Renal cortex interstitium (tissue), 11 donors: ENCODE results near the gene MTA1. TPM values are rescaled to one million over a fixed set of nuclear protein-coding genes. Genes with fewer than 3 reads are reported as not detected.

Experiments used
- DNase-seq, 11 donors: peaks; one replicate each; pipeline ENCODE4 v3.0.0-alpha.2; 2013; ENCODE audit warnings: low read depth in 9 of 11, low spot score in 4 of 11; ENCODE audit errors: extremely low read depth in 1 of 11
- polyA plus RNA-seq, 3 donors: library from polyadenylated mRNA; unstranded; fragments of 120-200 nt; gene quantifications; one replicate each; pipeline ENCODE4 v1.2.1, GENCODE V29; 2013; ENCODE audit not compliant: insufficient read length in 3 of 3

The MTA1 gene
- polyA plus RNA-seq, 3 donors: 106 to 169 (median 134) TPM

DNA sequence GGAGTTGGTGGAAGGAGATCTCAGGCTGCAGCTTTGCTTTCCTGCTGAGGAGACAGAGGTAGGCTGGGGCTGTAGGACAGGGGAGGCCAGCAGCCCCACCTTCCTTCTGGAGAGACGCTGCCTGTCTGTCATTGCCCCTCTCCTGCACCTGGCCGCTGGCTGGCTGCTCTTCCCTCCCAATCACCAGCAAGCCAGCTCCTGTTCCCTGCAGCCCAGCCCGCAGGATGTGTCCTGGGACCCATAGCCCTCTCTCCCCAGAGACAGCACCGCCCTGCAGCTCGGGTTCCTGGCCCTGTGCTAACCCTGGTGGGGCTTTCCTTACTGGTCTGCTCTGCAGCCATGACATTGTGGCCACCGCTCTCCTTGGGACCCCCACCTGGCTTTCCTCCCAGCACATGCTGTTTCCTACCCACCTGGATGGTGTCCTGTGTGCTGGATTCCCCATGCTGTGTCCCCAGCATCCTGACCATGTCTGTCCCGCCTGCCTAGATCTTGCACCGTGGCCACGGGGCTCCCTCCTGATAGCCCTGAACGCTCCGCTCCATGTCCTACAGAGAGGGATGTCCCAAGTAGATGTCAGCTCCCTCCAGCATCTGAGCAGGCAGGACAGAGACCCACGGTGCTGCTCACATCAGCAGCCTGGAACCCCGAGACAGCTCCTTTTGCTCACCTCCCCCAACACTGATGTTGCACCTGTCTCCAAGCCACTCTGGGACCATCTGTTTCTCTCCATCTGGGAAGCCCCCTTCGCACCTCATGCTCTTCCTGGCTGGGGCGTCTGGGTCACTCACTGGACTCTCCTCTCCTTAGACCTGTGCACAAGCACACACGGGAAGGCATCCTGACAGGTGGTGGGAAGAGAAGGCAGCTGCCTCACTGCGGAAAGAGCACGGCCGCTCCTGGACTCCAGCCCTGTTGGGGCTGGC, 1.1 kb upstream of the MTA1 start:
- no peak for DNase-seq

GRCh38 chr14:105420101-105420973, 710 bp downstream of the MTA1 start:
- no peak for DNase-seq

DNA sequence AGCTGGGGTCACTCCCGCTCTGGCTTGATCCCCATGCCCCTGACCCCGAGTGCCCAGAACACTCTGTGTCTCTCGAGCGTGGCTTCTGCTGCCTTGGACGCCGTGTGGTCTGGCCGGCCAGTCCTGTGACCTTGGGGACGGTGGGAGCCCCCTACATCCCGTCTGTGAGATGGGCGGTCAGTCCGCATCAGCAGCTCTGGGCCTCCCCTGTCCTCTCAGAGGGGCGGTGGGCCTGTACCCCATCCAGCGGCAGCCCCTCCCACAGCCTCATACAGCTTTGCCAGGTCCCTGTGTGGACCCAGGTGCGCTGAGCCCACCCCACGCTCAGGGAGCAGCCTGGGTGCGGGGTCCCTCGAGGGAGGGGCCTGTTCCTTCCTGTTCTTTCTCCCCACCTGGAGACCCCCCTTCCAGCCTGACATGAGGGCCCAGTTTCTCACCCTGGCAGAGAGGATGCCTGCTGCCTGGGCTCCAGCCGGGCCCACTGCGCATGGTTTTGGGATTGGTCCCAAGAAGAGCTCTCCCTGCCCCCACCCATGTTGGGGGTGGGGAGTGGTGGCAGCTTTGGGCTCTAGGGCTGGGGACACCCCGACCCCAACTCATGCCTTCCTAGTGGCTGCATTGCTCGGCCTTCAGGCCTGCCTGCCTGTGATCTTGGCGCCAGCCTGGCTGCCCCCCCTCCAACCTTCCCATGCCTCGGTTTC, 1.5 kb downstream of the MTA1 start:
- no peak for DNase-seq

DNA sequence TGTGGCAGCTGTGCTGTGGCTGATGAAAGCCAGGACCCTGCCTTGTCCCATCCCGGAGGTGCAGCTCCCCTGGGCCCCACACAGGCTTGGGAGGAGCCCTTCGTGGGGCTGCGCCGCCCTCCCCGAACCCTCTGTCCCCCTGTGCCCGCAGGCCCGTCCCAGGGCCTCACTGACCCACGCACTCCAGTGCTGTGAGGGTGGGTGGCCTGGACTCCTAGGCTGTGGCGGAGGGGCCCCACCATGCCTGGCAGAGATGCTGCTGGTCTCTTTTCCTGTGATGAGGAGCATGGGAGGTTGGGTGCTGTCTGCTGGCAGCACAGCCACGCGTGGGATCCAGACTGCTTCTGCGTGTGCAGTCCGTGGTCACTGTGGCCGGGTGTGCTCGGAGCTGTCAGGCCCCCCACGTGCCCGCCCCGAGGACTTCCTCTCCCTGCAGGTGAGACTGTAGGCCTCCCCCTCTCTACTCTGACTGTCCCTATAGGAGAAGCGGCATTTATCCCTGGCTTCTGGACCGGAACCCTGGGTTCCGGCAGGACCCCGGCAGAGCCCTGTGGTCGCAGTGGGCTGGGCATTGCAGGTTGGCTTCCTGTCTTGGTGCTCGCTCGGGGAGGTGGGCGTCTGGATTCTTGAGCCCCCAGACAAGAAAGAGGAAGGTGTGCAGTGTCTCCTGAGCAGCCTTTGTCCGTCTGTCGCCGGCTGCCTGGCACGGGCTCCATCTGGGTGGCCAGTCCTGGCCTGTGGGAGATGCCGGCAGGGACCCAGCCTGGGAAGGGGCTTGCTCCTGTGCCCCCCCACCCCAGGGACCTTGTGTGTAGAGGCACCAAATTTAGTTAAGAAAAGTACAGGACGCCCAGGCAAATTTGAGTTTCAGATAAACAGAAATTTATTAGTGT, 2.3 kb downstream of the MTA1 start:
- DNase-seq: no peak

DNA sequence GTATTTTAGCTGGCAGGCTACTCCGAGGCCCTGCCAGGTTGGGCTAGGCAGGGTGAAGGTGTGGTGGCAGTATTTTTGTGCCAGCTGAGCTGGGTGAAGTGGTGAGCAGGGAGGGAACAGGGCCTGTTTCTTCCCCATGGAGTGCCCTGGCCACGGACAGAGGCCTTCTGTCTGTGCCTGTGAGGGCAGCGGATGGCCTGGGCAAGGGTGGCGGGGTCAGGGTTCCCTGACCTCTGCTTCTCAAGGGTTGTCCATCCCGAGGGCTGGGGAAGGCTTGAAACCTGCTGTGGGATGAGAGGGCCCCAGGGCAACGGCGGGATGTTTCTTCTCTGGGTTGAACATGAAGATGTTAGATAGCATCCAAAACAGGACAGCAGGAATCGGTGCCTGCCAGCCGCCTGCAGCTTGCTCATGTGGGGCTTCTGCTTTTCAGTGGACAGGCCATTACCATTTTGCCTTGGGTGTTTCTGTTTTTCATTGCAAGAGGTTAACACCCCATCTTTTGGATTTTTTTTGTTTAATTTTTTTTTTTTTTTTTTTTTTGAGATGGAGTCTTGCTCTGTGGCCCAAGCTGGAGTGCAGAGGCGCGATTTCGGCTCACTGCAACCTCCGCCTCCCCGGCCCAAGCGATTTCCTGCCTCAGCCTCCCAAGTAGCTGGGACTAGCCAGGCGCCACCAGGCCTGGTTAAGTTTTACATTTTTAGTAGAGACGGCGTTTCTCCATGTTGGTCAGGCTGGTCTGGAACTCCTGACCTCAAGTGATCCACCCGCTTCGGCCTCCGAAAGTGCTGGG, 3.3 kb downstream of the MTA1 start:
- DNase-seq: no peak

- DNase-seq: no peak
Observed at GRCh38 chr14:105423488-105424195, 4.0 kb downstream of the MTA1 start.

- DNase-seq: no peak
Observed at GRCh38 chr14:105424861-105425260, 5.2 kb downstream of the MTA1 start.

DNA sequence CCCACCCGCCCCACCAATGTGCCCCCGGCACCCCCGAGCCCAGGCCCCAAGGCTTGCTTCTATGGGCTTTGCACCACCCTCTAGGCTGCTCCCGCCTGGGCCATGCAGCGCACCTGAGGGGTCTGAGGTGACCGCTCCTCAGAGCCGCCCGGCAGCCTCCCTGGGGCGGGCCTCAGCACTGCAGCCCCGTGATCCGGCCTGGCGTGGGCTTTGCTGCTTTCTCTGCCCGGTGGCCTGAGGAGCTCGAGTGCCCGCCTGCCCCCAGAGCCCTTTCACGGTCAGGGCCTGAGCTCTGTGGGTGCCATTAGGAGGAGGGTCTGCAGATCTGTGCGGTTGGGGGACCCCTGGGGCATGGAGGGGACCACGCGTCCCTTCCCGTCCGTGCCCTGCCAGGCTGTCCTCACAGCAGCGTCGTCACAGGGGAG, 6.2 kb downstream of the MTA1 start:
- DNase-seq: no peak

DNA sequence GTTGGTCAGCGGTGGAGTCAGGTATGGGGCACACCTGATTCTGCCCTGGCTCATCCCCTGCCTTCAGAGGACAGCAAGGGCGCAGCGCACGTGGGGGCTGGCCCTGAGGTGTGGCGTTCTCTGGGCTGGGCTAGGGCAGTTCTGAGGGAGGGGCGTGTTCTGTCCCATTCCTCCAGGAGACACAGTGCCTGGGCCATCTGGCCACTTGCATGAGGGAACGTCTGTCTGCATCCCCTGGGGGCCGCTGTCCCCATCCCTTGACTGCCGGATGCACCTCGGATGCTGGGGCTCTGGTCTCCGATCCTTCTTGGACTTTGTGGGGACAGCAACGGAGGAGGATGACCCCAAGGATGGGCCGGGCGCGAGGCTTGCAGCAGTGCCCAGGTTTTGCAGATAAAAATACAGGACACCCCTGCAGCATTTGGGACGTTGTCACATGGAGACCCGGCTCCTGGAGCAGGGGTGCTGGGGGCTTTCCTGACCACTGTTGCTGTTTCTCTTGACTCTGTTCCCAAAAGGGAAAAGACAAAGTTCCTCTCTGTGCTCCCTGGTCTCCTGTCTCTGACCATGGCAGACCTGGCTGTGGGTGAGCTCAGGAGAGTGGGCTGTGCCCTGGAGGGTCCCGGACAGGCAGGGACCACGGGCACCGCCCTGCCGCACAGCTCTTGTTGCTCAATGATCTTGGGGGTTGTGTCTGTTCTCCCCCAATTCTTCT, 6.9 kb downstream of the MTA1 start:
- no peak for DNase-seq

DNA sequence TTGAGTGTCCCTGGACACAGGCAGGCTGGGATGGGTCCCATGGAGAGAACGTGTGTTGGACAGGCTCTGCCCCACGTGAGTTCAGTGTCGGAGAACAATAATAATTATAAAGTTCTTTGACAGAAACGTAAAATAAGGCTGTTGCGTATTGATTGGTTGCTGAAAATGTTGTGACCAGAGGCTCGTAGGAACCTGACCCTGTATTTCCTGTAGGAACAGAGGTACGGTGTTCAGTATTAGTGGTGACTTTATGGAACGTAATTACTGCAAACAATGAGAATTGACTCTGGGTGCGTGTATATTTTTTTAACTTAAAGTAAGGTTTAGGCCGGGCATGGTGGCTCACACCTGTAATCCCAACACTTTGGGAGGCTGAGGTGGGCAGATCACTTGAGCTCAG, 7.8 kb downstream of the MTA1 start:
- no peak for DNase-seq

DNA sequence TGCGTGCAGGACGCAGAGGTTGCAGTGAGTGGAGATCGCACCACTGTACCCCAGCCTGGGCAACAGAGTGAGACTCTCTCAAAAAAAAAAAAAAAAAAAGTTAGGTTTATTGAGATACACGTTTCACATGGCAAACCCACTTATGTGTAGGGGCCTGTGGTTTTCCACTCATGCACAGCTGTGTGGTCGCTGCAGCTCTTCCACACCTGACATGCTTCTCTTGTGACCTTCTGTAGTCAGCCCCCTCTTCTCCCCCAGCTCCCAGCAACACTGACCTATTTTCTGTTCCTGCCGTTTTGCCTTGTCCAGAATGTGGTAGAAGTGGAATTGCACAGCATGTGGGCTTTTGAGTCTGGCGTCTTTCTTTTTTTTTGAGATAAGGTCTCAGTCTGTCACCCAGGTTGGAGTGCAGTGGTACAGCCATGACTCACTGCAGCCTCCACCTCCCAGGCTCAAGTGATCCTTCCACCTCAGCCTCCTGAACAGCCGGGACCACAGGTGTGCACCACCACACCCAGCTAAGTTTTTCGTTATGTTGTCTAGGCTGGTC, 8.4 kb downstream of the MTA1 start:
- no peak for DNase-seq

- no peak for DNase-seq
Observed at GRCh38 chr14:105430042-105430441, 10.4 kb downstream of the MTA1 start.

GRCh38 chr14:105430565-105430964, 10.9 kb downstream of the MTA1 start:
- DNase-seq: no peak

DNA sequence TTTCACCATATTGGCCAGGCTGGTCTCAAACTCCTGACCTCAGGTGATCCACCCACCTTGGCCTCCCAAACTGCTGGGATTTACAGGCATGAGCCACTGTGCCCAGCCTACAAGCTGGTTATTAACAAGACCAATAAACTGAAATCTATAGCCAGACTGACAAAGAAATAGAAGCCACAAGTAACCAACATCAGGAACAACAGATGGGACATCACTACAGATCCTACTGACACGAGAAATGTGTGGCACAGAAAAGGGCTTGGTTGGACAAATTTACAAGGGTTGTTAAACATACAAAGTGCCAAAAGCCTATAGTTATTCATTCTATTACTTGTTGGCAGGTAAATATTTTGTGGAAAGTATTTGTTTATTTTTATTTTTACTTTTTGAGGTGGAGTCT, 11.6 kb downstream of the MTA1 start:
- no peak for DNase-seq

GRCh38 chr14:105432657-105433056, 13.0 kb downstream of the MTA1 start:
- DNase-seq: no peak

- DNase-seq: no peak
Observed at GRCh38 chr14:105433161-105433605, 13.6 kb downstream of the MTA1 start.
